ENCODE data around the gene SCAI.

Gene SCAI

GRCh38 chr9:125151730-125152129, 8.4 kb upstream of the SCAI start:
- no peak overlapping the region for H3K23ac ChIP-seq (ENCODE audit: low read length in 2 of 2)
- peaks cover 13% of the 10 kb centered on the region for H3K79me1 ChIP-seq (replicated peaks; ENCODE audit: low read length, poor library complexity, severe bottlenecking)
- 95% methylated on average over 2 of the region's 2 CpGs for WGBS
- DNase-seq = no peak
- H3K4me3 ChIP-seq (ENCODE audit: insufficient read depth in 1 of 2, low read depth in 1 of 2, low read length in 2 of 2) = no peak overlapping the region
- H3K9ac ChIP-seq (ENCODE audit: low read length) = no peak overlapping the region
- no peak overlapping the region for H2BK120ac ChIP-seq (ENCODE audit: low read depth, low read length)
- no peak overlapping the region for H3K27ac ChIP-seq (ENCODE audit: low read length, poor library complexity, severe bottlenecking)
- H2BK5ac ChIP-seq (ENCODE audit: low read depth, low read length, poor library complexity, severe bottlenecking) = no peak overlapping the region
- H4K91ac ChIP-seq (ENCODE audit: low read length) = no peak overlapping the region
- no peak overlapping the region for H3K14ac ChIP-seq (ENCODE audit: low read length in 2 of 2)
- H3K36me3 ChIP-seq (ENCODE audit: control insufficient read depth in 1 of 2, insufficient read depth in 2 of 2, low read depth in 1 of 2, low read length in 2 of 2) = peaks cover 25 to 74% of the 10 kb centered on the region in 2 experiments
- no peak overlapping the region for H2AFZ ChIP-seq (ENCODE audit: low read depth, low read length)
- H3K9me3 ChIP-seq (ENCODE audit: control insufficient read depth, low read length) = no peaks in the 10 kb centered on the region
- H3K18ac ChIP-seq (ENCODE audit: low read depth in 1 of 2, low read length in 2 of 2) = no peak overlapping the region
- no peak overlapping the region for H3K4ac ChIP-seq (ENCODE audit: low read depth in 1 of 2, low read length in 2 of 2)
- no peak overlapping the region for H2AK5ac ChIP-seq (ENCODE audit: low read length, severe bottlenecking)
- H2BK15ac ChIP-seq (ENCODE audit: low read depth, poor library complexity, severe bottlenecking) = no peak overlapping the region
- H3K4me2 ChIP-seq (ENCODE audit: low read length, poor library complexity, severe bottlenecking) = no peak overlapping the region
- no peaks in the 10 kb centered on the region for H3K4me1 ChIP-seq (ENCODE audit: control insufficient read depth, insufficient read depth, low read depth, low read length)
- H2BK12ac ChIP-seq (ENCODE audit: low read length in 2 of 2) = no peak overlapping the region
- no peaks in the 10 kb centered on the region for H3K27me3 ChIP-seq (ENCODE audit: control insufficient read depth in 1 of 2, insufficient read depth in 1 of 2, low read length in 2 of 2)
- no peak overlapping the region for H4K8ac ChIP-seq (ENCODE audit: low read length)

GRCh38 chr9:125150349-125151245, 7.3 kb upstream of the SCAI start:
- H2BK120ac ChIP-seq (ENCODE audit: low read depth, low read length) = no peak overlapping the region
- no peaks in the 10 kb centered on the region for H3K27me3 ChIP-seq (ENCODE audit: control insufficient read depth in 1 of 2, insufficient read depth in 1 of 2, low read length in 2 of 2)
- H3K27ac ChIP-seq (ENCODE audit: low read length, poor library complexity, severe bottlenecking) = no peak overlapping the region
- H2BK15ac ChIP-seq (ENCODE audit: low read depth, poor library complexity, severe bottlenecking) = no peak overlapping the region
- no peak overlapping the region for H3K4me2 ChIP-seq (ENCODE audit: low read length, poor library complexity, severe bottlenecking)
- H4K8ac ChIP-seq (ENCODE audit: low read length) = no peak overlapping the region
- peaks cover 25 to 74% of the 10 kb centered on the region in 2 experiments for H3K36me3 ChIP-seq (ENCODE audit: control insufficient read depth in 1 of 2, insufficient read depth in 2 of 2, low read depth in 1 of 2, low read length in 2 of 2)
- H4K91ac ChIP-seq (ENCODE audit: low read length) = no peak overlapping the region
- H2BK12ac ChIP-seq (ENCODE audit: low read length in 2 of 2) = no peak overlapping the region
- peaks cover 13% of the 10 kb centered on the region for H3K79me1 ChIP-seq (replicated peaks; ENCODE audit: low read length, poor library complexity, severe bottlenecking)
- H3K4ac ChIP-seq (ENCODE audit: low read depth in 1 of 2, low read length in 2 of 2) = no peak overlapping the region
- no peaks in the 10 kb centered on the region for H3K9me3 ChIP-seq (ENCODE audit: control insufficient read depth, low read length)
- no peaks in the 10 kb centered on the region for H3K4me1 ChIP-seq (ENCODE audit: control insufficient read depth, insufficient read depth, low read depth, low read length)
- no peak overlapping the region for H3K14ac ChIP-seq (ENCODE audit: low read length in 2 of 2)
- no peak overlapping the region for H3K18ac ChIP-seq (ENCODE audit: low read depth in 1 of 2, low read length in 2 of 2)
- H3K23ac ChIP-seq (ENCODE audit: low read length in 2 of 2) = no peak overlapping the region
- H2BK5ac ChIP-seq (ENCODE audit: low read depth, low read length, poor library complexity, severe bottlenecking) = no peak overlapping the region
- H2AFZ ChIP-seq (ENCODE audit: low read depth, low read length) = no peak overlapping the region
- DNase-seq = no peak
- H2AK5ac ChIP-seq (ENCODE audit: low read length, severe bottlenecking) = no peak overlapping the region
- no peak overlapping the region for H3K9ac ChIP-seq (ENCODE audit: low read length)
- no peak overlapping the region for H3K4me3 ChIP-seq (ENCODE audit: insufficient read depth in 1 of 2, low read depth in 1 of 2, low read length in 2 of 2)
- WGBS = 97% methylated on average over 12 of the region's 12 CpGs

GRCh38 chr9:125147401-125147951, 4.1 kb upstream of the SCAI start:
- no peak overlapping the region for H2BK120ac ChIP-seq (ENCODE audit: low read depth, low read length)
- H3K4me3 ChIP-seq (ENCODE audit: insufficient read depth in 1 of 2, low read depth in 1 of 2, low read length in 2 of 2) = no peak overlapping the region
- H3K4me2 ChIP-seq (ENCODE audit: low read length, poor library complexity, severe bottlenecking) = no peak overlapping the region
- no peak for DNase-seq
- peaks cover 16 to 44% of the 10 kb centered on the region in 2 experiments for H3K36me3 ChIP-seq (ENCODE audit: control insufficient read depth in 1 of 2, insufficient read depth in 2 of 2, low read depth in 1 of 2, low read length in 2 of 2)
- H4K91ac ChIP-seq (ENCODE audit: low read length) = no peak overlapping the region
- no peak overlapping the region for H3K23ac ChIP-seq (ENCODE audit: low read length in 2 of 2)
- no peak overlapping the region for H4K8ac ChIP-seq (ENCODE audit: low read length)
- no peak overlapping the region for H3K18ac ChIP-seq (ENCODE audit: low read depth in 1 of 2, low read length in 2 of 2)
- H2AFZ ChIP-seq (ENCODE audit: low read depth, low read length) = no peak overlapping the region
- H3K4me1 ChIP-seq (ENCODE audit: control insufficient read depth, insufficient read depth, low read depth, low read length) = peaks cover 3% of the 10 kb centered on the region
- H2AK5ac ChIP-seq (ENCODE audit: low read length, severe bottlenecking) = no peak overlapping the region
- H3K14ac ChIP-seq (ENCODE audit: low read length in 2 of 2) = no peak overlapping the region
- H3K9ac ChIP-seq (ENCODE audit: low read length) = no peak overlapping the region
- no peak overlapping the region for H2BK12ac ChIP-seq (ENCODE audit: low read length in 2 of 2)
- no peaks in the 10 kb centered on the region for H3K27me3 ChIP-seq (ENCODE audit: control insufficient read depth in 1 of 2, insufficient read depth in 1 of 2, low read length in 2 of 2)
- no peak overlapping the region for H2BK15ac ChIP-seq (ENCODE audit: low read depth, poor library complexity, severe bottlenecking)
- H2BK5ac ChIP-seq (ENCODE audit: low read depth, low read length, poor library complexity, severe bottlenecking) = no peak overlapping the region
- H3K79me1 ChIP-seq (replicated peaks; ENCODE audit: low read length, poor library complexity, severe bottlenecking) = peaks cover 13% of the 10 kb centered on the region
- H3K27ac ChIP-seq (ENCODE audit: low read length, poor library complexity, severe bottlenecking) = no peak overlapping the region
- H3K4ac ChIP-seq (ENCODE audit: low read depth in 1 of 2, low read length in 2 of 2) = no peak overlapping the region
- WGBS = 86% methylated on average over 1 of the region's 3 CpGs
- no peaks in the 10 kb centered on the region for H3K9me3 ChIP-seq (ENCODE audit: control insufficient read depth, low read length)

- no peak overlapping the region for H2BK15ac ChIP-seq (ENCODE audit: low read depth, poor library complexity, severe bottlenecking)
- H3K9me3 ChIP-seq (ENCODE audit: control insufficient read depth, low read length) = no peaks in the 10 kb centered on the region
- H2BK12ac ChIP-seq (ENCODE audit: low read length in 2 of 2) = no peak overlapping the region
- no peak overlapping the region for H4K91ac ChIP-seq (ENCODE audit: low read length)
- H2BK120ac ChIP-seq (ENCODE audit: low read depth, low read length) = no peak overlapping the region
- H4K8ac ChIP-seq (ENCODE audit: low read length) = no peak overlapping the region
- H3K4ac ChIP-seq (ENCODE audit: low read depth in 1 of 2, low read length in 2 of 2) = no peak overlapping the region
- H2AK5ac ChIP-seq (ENCODE audit: low read length, severe bottlenecking) = no peak overlapping the region
- H3K18ac ChIP-seq (ENCODE audit: low read depth in 1 of 2, low read length in 2 of 2) = no peak overlapping the region
- peaks cover 12% of the 10 kb centered on the region for H3K79me1 ChIP-seq (replicated peaks; ENCODE audit: low read length, poor library complexity, severe bottlenecking)
- H3K4me3 ChIP-seq (ENCODE audit: insufficient read depth in 1 of 2, low read depth in 1 of 2, low read length in 2 of 2) = no peak overlapping the region
- WGBS = 29% methylated on average over 2 of the region's 4 CpGs
- no peak overlapping the region for H3K23ac ChIP-seq (ENCODE audit: low read length in 2 of 2)
- H3K27ac ChIP-seq (ENCODE audit: low read length, poor library complexity, severe bottlenecking) = no peak overlapping the region
- DNase-seq = peak; percentile 91
- no peak overlapping the region for H2AFZ ChIP-seq (ENCODE audit: low read depth, low read length)
- no peaks in the 10 kb centered on the region for H3K27me3 ChIP-seq (ENCODE audit: control insufficient read depth in 1 of 2, insufficient read depth in 1 of 2, low read length in 2 of 2)
- no peak overlapping the region for H3K4me2 ChIP-seq (ENCODE audit: low read length, poor library complexity, severe bottlenecking)
- H3K4me1 ChIP-seq (ENCODE audit: control insufficient read depth, insufficient read depth, low read depth, low read length) = peaks cover 3% of the 10 kb centered on the region
- H3K14ac ChIP-seq (ENCODE audit: low read length in 2 of 2) = no peak overlapping the region
- no peak overlapping the region for H2BK5ac ChIP-seq (ENCODE audit: low read depth, low read length, poor library complexity, severe bottlenecking)
- peaks cover 10 to 32% of the 10 kb centered on the region in 2 experiments for H3K36me3 ChIP-seq (ENCODE audit: control insufficient read depth in 1 of 2, insufficient read depth in 2 of 2, low read depth in 1 of 2, low read length in 2 of 2)
- H3K9ac ChIP-seq (ENCODE audit: low read length) = peak overlapping the region; percentile 26
Observed at GRCh38 chr9:125146247-125146646, 2.9 kb upstream of the SCAI start.
